Cardiac muscle cell (in vitro differentiated cells and primary cell): Measurements from ENCODE around the gene TTLL5. TPM values are rescaled to one million over a fixed set of nuclear protein-coding genes. Genes with fewer than 3 reads are reported as not detected.

Source experiments
- DNase-seq, 2 donors: peaks; one replicate each; pipeline versions ENCODE4 v3.0.0 to v3.0.0-alpha.2; 2010 to 2017; ENCODE audit warnings: low read depth in 1 of 2, low spot score in 1 of 2
- H3K27ac ChIP-seq: fragments of 200-600 bp; sonication (generic); 2 replicates; pipeline ENCODE4 v1.5.1; 2016
- H3K27me3 ChIP-seq: fragments of 200-600 bp; sonication (generic); 2 replicates; pipeline ENCODE4 v1.6.0; 2016; ENCODE audit warnings: control low read depth
- H3K36me3 ChIP-seq: fragments of 200-600 bp; sonication (generic); 2 replicates; pipeline ENCODE4 v1.5.1; 2016; ENCODE audit warnings: control low read depth
- H3K4me1 ChIP-seq: fragments of 200-600 bp; sonication (generic); 2 replicates; pipeline ENCODE4 v1.8.1; 2017; ENCODE audit warnings: low read depth, mild to moderate bottlenecking, mixed run types
- H3K4me3 ChIP-seq: fragments of 200-600 bp; sonication (generic); 2 replicates; pipeline ENCODE4 v1.5.1; 2016; ENCODE audit warnings: mild to moderate bottlenecking
- H3K9me3 ChIP-seq: fragments of 200-600 bp; sonication (generic); 2 replicates; pipeline ENCODE4 v1.5.1; 2017; ENCODE audit warnings: low read depth, mild to moderate bottlenecking, control low read depth
- polyA plus RNA-seq: library from polyadenylated mRNA; unstranded; fragments of >200 nt; fragmentation: Nextera tagmentation; extraction: Ambion mirVana; gene quantifications from 2 replicates; pipeline ENCODE4 v1.2.1, GENCODE V29; 2016
- total RNA-seq: library from RNA; depleted of rRNA; stranded (reverse); fragments of >200 nt; gene quantifications from 2 replicates; pipeline ENCODE4 v1.2.3, GENCODE V29; 2016
- TF ChIP-seq, protein P1 (sequence below): IDR thresholded peaks from 2 replicates; pipeline ENCODE4 v1.5.1; 2012; ENCODE audit warnings: low read depth, mild to moderate bottlenecking, low read length

TTLL5 gene
- total and polyA plus RNA-seq, 2 experiments from 2014 or later: 24.1 to 28.4 TPM

DNA sequence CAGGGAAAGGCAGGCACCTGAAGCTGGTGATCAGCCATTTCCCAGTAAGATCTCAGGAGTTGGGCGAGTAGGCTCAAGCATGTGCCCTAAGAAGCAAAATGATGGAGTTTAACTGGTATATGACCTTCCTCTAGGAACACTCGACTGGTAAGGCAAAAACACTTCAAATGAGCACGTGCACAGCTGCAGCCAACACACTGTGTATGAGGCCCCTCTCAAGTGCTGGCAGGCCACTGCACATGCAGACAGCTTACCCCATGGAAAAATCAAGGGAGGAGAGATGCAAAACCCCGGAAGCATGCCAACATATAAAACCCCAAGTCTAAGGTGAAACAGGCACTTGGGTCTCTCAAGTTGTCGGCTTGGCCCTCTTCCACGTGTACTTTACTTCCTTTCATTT lies 39.2 kb downstream of the TTLL5 start:
- peaks cover 4% of the 10 kb centered on the region for H3K36me3 ChIP-seq
- DNase-seq: peak in 1 of 2 donors; percentile 13
- no peak overlapping the region for H3K4me3 ChIP-seq
- H3K27ac ChIP-seq: no peak overlapping the region
- no peaks in the 10 kb centered on the region for H3K27me3 ChIP-seq
- TF ChIP-seq, protein P1, sequence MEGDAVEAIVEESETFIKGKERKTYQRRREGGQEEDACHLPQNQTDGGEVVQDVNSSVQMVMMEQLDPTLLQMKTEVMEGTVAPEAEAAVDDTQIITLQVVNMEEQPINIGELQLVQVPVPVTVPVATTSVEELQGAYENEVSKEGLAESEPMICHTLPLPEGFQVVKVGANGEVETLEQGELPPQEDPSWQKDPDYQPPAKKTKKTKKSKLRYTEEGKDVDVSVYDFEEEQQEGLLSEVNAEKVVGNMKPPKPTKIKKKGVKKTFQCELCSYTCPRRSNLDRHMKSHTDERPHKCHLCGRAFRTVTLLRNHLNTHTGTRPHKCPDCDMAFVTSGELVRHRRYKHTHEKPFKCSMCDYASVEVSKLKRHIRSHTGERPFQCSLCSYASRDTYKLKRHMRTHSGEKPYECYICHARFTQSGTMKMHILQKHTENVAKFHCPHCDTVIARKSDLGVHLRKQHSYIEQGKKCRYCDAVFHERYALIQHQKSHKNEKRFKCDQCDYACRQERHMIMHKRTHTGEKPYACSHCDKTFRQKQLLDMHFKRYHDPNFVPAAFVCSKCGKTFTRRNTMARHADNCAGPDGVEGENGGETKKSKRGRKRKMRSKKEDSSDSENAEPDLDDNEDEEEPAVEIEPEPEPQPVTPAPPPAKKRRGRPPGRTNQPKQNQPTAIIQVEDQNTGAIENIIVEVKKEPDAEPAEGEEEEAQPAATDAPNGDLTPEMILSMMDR: no peak
- H3K9me3 ChIP-seq: no peaks in the 10 kb centered on the region
- H3K4me1 ChIP-seq: peaks cover 10% of the 10 kb centered on the region

GRCh38 chr14:75702122-75702521 lies 41.1 kb downstream of the TTLL5 start:
- Histone ChIP-seq H3K27ac (no peak overlapping the region), H3K4me1 (peaks cover 10% of the 10 kb centered on the region), H3K36me3 (peaks cover 8% of the 10 kb centered on the region), H3K9me3 (no peaks in the 10 kb centered on the region), H3K27me3 (no peaks in the 10 kb centered on the region), H3K4me3 (no peak overlapping the region)
- DNase-seq: no peak
- TF ChIP-seq, protein P1: no peak

DNA sequence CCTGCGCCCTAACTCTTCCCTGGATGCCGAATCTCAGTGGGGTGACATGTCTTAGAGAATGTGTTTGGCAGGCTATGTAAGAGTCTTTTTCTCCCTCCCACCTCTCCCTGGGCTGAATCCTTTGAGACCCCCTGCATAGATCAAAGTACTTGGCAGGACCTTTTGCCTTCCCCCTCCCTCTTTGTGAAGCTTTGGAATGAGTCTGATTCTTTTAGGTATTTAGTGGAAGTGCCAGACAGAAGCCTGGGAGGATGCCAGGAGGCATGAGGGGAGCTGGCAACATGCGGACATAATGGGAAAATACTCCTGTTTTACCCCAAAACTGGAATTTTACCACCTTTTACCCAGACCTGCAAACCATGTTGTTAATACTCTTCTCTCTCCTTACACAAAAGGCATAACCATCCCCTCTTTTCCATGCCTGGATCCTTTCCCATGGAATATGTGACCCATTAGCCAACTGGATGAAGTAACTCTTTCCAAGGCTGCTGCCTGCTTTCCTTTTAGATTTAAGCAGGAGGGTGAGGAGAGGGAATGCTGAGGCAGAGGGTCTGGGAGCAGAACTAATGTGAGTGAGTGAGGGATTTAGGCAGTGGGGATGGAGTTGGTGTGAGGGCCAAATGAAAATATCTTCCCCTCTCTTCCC lies 41.7 kb downstream of the TTLL5 start:
- peak in 1 of 2 donors; percentile 73 for DNase-seq
- TF ChIP-seq, protein P1: no peak
- H3K36me3 ChIP-seq: peaks cover 10% of the 10 kb centered on the region
- no peak overlapping the region for H3K27ac ChIP-seq
- H3K4me1 ChIP-seq: peaks cover 4% of the 10 kb centered on the region
- no peaks in the 10 kb centered on the region for H3K27me3 ChIP-seq
- H3K4me3 ChIP-seq: no peak overlapping the region
- no peaks in the 10 kb centered on the region for H3K9me3 ChIP-seq

DNA sequence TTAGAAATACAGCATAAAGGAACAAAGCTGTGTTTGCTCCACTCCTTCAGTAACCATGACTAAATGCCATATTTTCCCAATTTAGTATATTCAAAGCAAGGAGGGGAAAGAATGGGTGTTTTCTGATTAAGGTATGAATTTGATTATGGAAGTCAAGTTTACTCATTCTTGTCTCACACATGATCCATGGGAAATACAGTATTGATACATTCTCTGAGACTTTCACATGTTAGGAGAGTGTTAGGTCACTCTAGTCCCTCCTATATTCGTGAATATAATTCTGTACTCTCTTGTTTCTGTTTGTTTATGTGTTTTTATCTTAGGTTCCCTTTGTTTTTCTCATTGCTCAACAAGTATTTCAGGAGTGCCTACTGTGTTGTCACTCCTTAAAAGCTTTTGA lies 42.4 kb downstream of the TTLL5 start:
- Histone ChIP-seq H3K9me3 (no peaks in the 10 kb centered on the region), H3K4me3 (no peak overlapping the region), H3K27ac (no peak overlapping the region), H3K4me1 (no peaks in the 10 kb centered on the region), H3K36me3 (peaks cover 10% of the 10 kb centered on the region), H3K27me3 (no peaks in the 10 kb centered on the region)
- DNase-seq: no peak
- TF ChIP-seq, protein P1: no peak

GRCh38 chr14:75705014-75705413 lies 44.0 kb downstream of the TTLL5 start:
- Histone ChIP-seq H3K27ac (no peak overlapping the region), H3K36me3 (peaks cover 10% of the 10 kb centered on the region), H3K4me1 (no peaks in the 10 kb centered on the region), H3K4me3 (no peak overlapping the region), H3K9me3 (no peaks in the 10 kb centered on the region), H3K27me3 (no peaks in the 10 kb centered on the region)
- peak in 1 of 2 donors; percentile 74 for DNase-seq
- TF ChIP-seq, protein P1: no peak
